HG03342 (cell line): Measurements from ENCODE around the gene CDKL2.
"Not testable (repeated sequence)": the region's sequence is repeated elsewhere in the genome, so short reads cannot be mapped to it uniquely, and the experiment has no call there.

Experiments used
- ATAC-seq: cut with Tn5 transposase; IDR thresholded peaks from one replicate; pipeline ENCODE4 v1.9.1; 2021; ENCODE audit warnings: mild to moderate bottlenecking, moderate library complexity; ENCODE audit not compliant: unreplicated experiment

Gene CDKL2

GRCh38 chr4:75630174-75630936 is at the start of gene CDKL2:
TSS of gene CDKL2 (minus strand) at chr4:75630528. CDS start at chr4:75625988, 4,540 bp downstream.
- peak; percentile 99 for ATAC-seq

GRCh38 chr4:75678965-75679364 is 48.6 kb upstream of the CDKL2 start:
- ATAC-seq: no peak

- ATAC-seq: no peak
These were observed 48.1 kb upstream of the CDKL2 start for GRCh38 chr4:75678473-75678872.

- no peak for ATAC-seq
These were observed 44.7 kb upstream of the CDKL2 start for GRCh38 chr4:75675004-75675531.

GRCh38 chr4:75673959-75674328 is 43.6 kb upstream of the CDKL2 start:
- ATAC-seq: no peak

- ATAC-seq: peak; percentile 93
These were observed 43.0 kb upstream of the CDKL2 start, which contains the start of gene G3BP2 for GRCh38 chr4:75673027-75673958. TSS of gene G3BP2 (minus strand) at chr4:75673411. CDS start at chr4:75662025, 11,386 bp downstream.

- ATAC-seq: peak; percentile 18
These were observed 42.2 kb upstream of the CDKL2 start for GRCh38 chr4:75672461-75673026.

GRCh38 chr4:75671802-75672421 is 41.6 kb upstream of the CDKL2 start:
- ATAC-seq: no peak

- ATAC-seq: no peak
These were observed 38.3 kb upstream of the CDKL2 start for GRCh38 chr4:75668596-75668995.

GRCh38 chr4:75667636-75668035 is 37.3 kb upstream of the CDKL2 start:
- ATAC-seq: not testable (repeated sequence)

- no peak for ATAC-seq
These were observed 36.0 kb upstream of the CDKL2 start for GRCh38 chr4:75666299-75666698.

GRCh38 chr4:75664604-75665003 is 34.3 kb upstream of the CDKL2 start:
- not testable (repeated sequence) for ATAC-seq

GRCh38 chr4:75662626-75663025 is 32.3 kb upstream of the CDKL2 start:
- ATAC-seq: no peak

- ATAC-seq: no peak
These were observed 30.2 kb upstream of the CDKL2 start for GRCh38 chr4:75660491-75660890.

- ATAC-seq: no peak
These were observed 29.2 kb upstream of the CDKL2 start for GRCh38 chr4:75659512-75660031.

GRCh38 chr4:75658876-75659275 is 28.5 kb upstream of the CDKL2 start:
- no peak for ATAC-seq

- peak; percentile 56 for ATAC-seq
These were observed 25.2 kb upstream of the CDKL2 start for GRCh38 chr4:75655562-75655961.

- no peak for ATAC-seq
These were observed 24.6 kb upstream of the CDKL2 start for GRCh38 chr4:75654905-75655304.

- ATAC-seq: no peak
These were observed 23.6 kb upstream of the CDKL2 start for GRCh38 chr4:75653845-75654503.

- no peak for ATAC-seq
These were observed 13.8 kb upstream of the CDKL2 start for GRCh38 chr4:75644095-75644494.
